HCEC 1CT (cell line): Measurements from ENCODE around the gene NRXN3.

ENCODE experiments used
- DNase-seq: peaks from one replicate; pipeline ENCODE4 v3.0.0-alpha.2; 2017

The NRXN3 gene

DNA sequence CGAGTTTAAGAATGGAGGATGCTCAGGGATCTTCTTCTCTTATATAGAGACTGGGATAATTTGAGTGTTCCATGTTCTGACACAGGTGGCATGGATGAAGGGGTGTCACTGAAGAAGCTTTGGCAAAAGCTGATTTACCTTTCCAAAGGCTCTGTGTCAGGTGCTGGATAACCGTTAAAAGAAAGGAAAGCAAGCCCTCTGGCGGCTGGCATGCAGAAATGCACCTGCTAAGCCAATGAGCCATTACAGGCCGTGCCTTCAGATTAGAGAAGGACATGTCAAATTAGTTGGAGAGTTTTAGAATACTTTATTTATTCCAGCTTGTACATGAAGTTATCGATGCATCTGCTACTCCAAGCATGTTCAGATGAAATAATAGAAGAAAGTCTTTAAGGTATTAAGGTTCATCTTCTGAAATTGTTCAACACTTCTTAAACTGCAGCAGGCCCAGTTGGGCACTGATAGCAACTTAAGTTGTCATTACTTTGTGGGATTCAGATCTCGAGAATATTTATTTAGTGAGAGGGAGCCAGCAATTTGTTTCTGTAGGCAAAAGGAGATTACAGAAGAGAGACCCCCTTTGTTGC, 678.2 kb downstream of the NRXN3 start:
- peak; percentile 26 for DNase-seq

DNA sequence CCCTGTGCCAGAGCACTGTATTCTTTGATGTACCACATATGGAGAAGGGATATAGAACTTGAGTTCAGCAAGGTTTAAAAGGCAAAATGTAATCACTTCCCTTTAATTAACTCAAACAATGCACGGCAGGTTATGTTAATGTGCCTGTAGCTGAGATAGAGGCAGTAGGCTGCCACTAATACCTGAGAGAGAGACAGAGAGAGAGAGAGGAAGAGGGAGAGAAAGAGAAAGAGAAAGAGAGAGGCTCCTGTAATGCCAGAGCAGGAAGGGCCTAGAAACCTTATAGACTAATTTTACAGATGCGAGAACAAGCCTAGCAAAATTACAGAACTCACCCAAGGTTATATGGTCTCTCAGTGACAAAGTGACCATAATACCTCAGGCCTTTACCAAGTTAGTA, 679.8 kb downstream of the NRXN3 start:
- DNase-seq: no peak

GRCh38 chr14:78851189-78851588, 681.0 kb downstream of the NRXN3 start:
- DNase-seq: no peak

- no peak for DNase-seq
Measured at GRCh38 chr14:78852040-78852439, 681.9 kb downstream of the NRXN3 start.

DNA sequence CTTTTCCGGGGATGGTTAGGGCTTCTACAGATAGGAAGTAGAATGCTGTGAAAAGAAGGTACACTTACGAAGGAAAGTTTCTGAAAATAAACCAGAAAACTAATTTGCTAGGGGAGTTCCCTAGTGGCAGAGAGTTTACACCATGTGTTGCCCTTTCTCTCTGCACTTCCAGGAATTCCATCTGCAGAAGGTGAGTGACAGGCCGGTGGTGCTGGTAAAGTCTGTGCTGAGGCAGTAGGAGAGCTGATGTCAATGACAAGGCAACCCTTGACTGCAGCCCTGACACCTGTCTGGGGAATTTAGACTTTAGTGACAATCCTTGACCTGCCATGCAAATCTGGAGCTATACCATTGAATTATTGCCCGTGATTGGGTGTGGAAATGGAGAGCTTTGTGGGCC, 687.8 kb downstream of the NRXN3 start:
- DNase-seq: no peak

DNA sequence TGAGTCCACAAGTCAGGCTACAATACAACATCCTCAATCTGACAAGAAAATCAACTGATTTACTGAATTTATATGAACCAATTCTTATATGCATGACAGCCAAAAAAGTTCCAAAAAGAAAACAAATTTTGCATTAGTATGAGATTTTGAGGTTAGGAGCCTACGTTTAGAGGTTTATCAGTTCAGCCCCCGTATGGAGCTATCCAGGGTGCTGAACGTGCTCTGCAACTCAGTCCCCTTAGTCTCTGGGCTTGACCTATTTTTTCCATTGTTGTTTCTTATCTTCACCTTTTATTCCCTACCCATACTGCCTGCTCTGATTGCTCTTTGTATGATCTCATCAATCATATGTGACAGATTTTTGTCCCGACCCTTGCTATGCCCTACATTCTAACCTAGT, 693.0 kb downstream of the NRXN3 start:
- DNase-seq: peak; percentile 4

DNA sequence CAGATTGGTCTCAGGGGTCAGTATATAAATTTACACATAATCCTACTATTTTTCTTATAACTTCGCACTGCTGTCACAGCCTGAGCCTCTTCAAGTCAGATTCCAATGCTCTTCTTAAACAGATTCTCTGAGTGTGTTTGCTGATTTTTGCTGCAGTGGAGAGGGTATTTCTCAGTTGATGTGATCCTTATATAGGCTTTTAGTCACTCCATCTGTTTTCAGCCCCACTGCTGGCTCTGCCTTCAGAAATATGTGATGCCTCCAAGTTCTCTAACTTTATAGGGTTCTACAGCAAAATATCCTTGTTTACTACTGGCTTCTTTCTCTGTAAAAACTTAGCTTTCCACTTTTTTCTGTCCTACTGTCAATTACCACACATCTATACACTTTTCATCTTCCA, 702.7 kb downstream of the NRXN3 start:
- DNase-seq: no peak

DNA sequence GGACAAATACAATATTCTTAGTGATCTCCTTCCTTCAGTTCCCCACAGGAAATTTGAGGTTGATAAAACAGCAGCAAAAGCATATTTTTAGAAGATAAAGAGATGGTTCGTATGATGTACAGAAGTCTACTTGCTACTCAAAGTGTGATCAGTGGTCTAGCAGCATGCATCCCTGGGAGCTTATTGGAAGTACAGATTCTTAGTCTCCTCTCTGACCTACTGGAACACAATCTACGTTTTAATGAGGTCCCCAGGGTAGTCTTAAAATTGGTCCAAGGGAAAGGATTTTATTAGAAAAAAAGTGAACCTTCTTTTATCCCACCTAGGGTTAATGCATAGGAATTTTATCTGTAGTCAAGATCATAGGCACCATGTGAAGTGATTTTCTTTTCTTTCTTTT, 703.4 kb downstream of the NRXN3 start:
- no peak for DNase-seq

GRCh38 chr14:78875049-78875448, 704.9 kb downstream of the NRXN3 start:
- DNase-seq: no peak

- DNase-seq: no peak
Measured at GRCh38 chr14:78885884-78886283, 715.7 kb downstream of the NRXN3 start.

- no peak for DNase-seq
Measured at GRCh38 chr14:78897443-78897842, 727.3 kb downstream of the NRXN3 start.

- peak; percentile 54 for DNase-seq
Measured at GRCh38 chr14:78902010-78902623, 731.9 kb downstream of the NRXN3 start.

- DNase-seq: no peak
Measured at GRCh38 chr14:78904094-78904493, 733.9 kb downstream of the NRXN3 start.

DNA sequence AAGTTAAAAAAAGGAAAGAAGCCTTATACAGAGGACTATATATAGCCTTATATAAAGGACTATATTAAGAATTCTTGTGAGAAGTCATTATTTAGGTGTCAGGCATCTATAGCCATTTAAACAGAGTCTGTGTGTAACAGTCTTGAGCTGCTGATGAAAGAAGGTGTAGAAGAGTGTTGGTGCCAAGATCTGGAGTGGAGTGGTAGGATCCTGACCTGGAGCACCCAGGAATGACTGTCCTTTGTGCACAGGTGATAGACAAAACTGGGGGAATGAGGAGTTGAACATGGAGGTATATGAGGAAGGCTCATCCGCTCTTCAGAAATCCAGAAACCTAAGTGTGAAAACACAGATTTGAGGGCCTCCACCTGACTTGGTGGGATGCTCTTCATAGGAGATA, 747.3 kb downstream of the NRXN3 start:
- no peak for DNase-seq

DNA sequence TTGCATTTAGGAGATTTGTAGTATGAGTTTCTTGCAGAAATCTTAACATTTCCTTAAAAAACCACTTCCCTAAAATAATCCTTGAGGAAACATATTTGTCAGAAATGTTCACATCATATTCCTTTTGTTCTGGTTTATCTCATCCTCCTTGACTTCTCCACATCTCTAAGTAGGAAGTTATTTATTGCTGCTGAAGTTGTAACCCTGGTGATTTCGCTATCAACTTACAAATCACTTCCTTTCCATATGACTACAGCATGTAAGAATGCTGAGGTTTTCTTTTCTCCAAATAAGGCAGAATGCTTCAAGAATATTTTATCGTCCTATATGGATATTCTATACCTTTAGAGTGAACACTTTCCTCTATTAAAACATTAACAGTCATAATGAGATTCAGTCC, 751.7 kb downstream of the NRXN3 start:
- peak; percentile 75 for DNase-seq

DNA sequence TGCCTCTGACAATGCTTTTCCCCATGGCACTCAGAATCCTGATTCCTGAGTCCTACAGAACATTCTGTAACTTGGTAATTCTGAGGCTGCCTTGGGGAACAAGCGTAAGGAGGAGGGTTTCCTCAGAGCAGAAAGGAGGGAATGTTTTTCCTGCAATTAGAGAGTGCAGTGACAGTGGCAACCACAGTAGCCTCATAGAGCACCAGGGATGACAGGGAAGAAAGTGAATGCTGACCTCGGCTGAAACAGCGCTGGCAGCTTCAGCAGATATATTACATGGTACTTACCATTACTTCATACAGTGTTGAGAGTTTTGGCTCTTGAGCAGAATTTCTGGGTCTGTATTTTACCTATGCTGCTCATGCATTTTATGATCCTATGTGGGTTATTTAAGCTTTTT, 757.1 kb downstream of the NRXN3 start:
- no peak for DNase-seq

- no peak for DNase-seq
Measured at GRCh38 chr14:78933166-78933565, 763.0 kb downstream of the NRXN3 start.

DNA sequence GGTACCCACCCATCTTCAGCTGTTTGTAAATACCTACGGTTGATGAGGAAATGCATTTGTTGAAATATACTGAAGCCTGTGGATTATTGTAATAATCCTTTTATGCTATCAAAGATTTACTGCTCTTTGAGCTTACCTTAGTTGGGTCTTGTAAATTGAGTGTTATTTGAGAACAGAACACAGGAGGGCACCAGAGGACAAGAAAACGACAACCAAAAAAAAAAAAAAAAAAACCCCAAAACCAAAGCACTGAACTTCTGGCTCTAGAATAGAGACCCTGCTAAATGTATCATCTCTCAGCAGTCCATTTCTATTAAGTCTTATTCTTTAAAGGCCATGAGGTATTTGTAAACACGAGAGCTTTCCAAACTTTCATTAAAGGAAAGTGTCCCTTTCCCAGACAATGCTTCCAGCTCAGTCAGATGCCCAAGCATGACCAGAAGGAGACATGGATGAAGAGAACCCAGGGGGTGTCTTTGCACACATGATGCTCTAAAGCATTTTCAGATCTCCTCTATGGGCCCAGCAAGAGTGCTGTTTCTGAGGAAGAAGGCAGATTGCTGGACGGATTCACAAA, 763.9 kb downstream of the NRXN3 start:
- DNase-seq: peak; percentile 18

- DNase-seq: no peak
Measured at GRCh38 chr14:78946949-78947348, 776.8 kb downstream of the NRXN3 start.

GRCh38 chr14:78947681-78948080, 777.5 kb downstream of the NRXN3 start:
- no peak for DNase-seq

DNA sequence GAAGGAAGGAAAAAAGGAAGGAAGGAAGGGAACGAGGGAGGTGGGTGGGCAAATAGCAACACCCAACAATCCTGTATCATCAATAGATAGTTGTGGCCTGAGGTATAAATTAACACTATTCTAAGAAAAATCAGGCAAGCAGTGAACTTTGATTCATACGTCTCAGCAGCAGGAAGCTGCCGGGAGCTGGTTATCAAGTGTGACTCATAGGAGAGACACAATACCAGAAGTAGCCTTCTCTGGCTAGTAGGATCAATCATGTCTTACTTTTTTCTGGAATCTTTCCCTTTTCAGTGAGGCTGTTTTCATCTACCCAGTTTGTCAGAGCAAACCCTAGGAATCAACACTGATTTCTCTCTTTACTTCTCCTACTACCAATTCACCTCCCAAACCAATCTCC, 780.5 kb downstream of the NRXN3 start:
- DNase-seq: peak; percentile 49

- no peak for DNase-seq
Measured at GRCh38 chr14:78951602-78952001, 781.4 kb downstream of the NRXN3 start.

- DNase-seq: peak; percentile 72
Measured at GRCh38 chr14:78959674-78960264, 789.6 kb downstream of the NRXN3 start.

GRCh38 chr14:78967111-78967809, 797.1 kb downstream of the NRXN3 start:
- DNase-seq: peak; percentile 7
